Activated CD8-positive, alpha-beta T cell treated with anti-CD3 and anti-CD28 coated beads for 36 hours (primary cell): ENCODE results near the gene NLGN1. TPM values are rescaled to one million over a fixed set of nuclear protein-coding genes. Genes with fewer than 3 reads are reported as not detected.

ENCODE experiments used
- ATAC-seq: fragments of 200-7000 bp; cut with Tn5 transposase; one replicate; pipeline ENCODE4 v1.10.0; 2021; ENCODE audit warnings: mild to moderate bottlenecking, moderate library complexity
- CTCF ChIA-PET: fragments of 350-600 bp; sonication (Branson Sonifier 250); formaldehyde crosslinking; loops from one replicate; lab custom pipeline; 2021; ENCODE audit warnings: antibody characterized with exemption; lab: Charles Lee
- POLR2A ChIA-PET: fragments of 350-600 bp; sonication (Branson Sonifier 250); formaldehyde crosslinking; loops from one replicate; lab custom pipeline; 2021; ENCODE audit warnings: antibody characterized with exemption; lab: Charles Lee
- DNase-seq: peaks from one replicate; pipeline ENCODE4 v3.0.0-alpha.2; 2020
- H3K27ac Mint-ChIP-seq: one replicate; pipeline ENCODE4 v1.8.0; 2021; ENCODE audit warnings: mild to moderate bottlenecking, mixed read lengths
- H3K27me3 Mint-ChIP-seq: one replicate; pipeline ENCODE4 v1.8.0; 2021; ENCODE audit warnings: mixed read lengths
- H3K36me3 Mint-ChIP-seq: one replicate; pipeline ENCODE4 v1.8.0; 2021; ENCODE audit warnings: low read depth, mixed read lengths
- H3K4me1 Mint-ChIP-seq: one replicate; pipeline ENCODE4 v1.8.0; 2021; ENCODE audit warnings: low read depth, mixed read lengths
- H3K4me3 Mint-ChIP-seq: one replicate; pipeline ENCODE4 v1.8.0; 2021; ENCODE audit warnings: mild to moderate bottlenecking, moderate library complexity, mixed read lengths
- H3K9me3 Mint-ChIP-seq: one replicate; pipeline ENCODE4 v1.8.0; 2021; ENCODE audit warnings: mixed read lengths
- CTCF ChIP-seq: fragments of 200-600 bp; IDR thresholded peaks from one replicate; pipeline ENCODE4 v1.8.0; 2022; ENCODE audit warnings: antibody characterized with exemption, mild to moderate bottlenecking
- intact Hi-C: fragments of 100-400 bp; cut with micrococcal nuclease; formaldehyde crosslinking; loops from one replicate; pipeline ENCODE4 v1.10.0; 2022
- total RNA-seq, 2 experiments: library from RNA; stranded (reverse); gene quantifications; one replicate each; pipeline ENCODE4 v1.2.3, GENCODE V29; 2021

NLGN1 gene
- total RNA-seq, 2 experiments from 2014 or later, result not detected

DNA sequence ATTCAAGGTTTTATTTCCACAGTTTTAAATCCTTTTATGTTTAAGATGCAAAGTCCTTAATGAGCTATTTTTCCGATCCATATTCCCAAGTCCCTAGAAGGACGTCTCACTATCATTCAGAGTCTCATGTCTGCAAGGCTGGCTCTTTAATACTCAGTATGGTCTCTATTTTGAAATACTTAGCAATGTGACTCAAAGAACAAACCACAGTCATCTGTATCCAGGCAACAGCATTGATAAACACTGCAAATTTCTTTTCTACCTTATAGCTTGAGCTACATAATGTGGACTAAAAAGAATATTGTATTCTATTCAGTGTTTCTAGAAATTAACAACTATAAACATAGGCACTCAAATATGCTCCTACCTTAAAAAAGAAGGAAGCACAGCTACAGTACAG lies 873.3 kb downstream of the NLGN1 start:
- DNase-seq (no peak), ATAC-seq (no peak)
- Mint-ChIP-seq H3K4me1 (no peaks in the 10 kb centered on the region), H3K9me3 (no peaks in the 10 kb centered on the region), H3K27ac (no peak overlapping the region), H3K4me3 (no peak overlapping the region), H3K27me3 (no peaks in the 10 kb centered on the region), H3K36me3 (no peaks in the 10 kb centered on the region)
- intact Hi-C loops, result no loop called here
- CTCF ChIA-PET, result no interaction called here
- TF ChIP-seq CTCF, result no peak
- POLR2A ChIA-PET, result no interaction called here

- Mint-ChIP-seq H3K27me3 (no peaks in the 10 kb centered on the region), H3K27ac (no peak overlapping the region), H3K9me3 (no peaks in the 10 kb centered on the region), H3K36me3 (no peaks in the 10 kb centered on the region), H3K4me1 (no peaks in the 10 kb centered on the region), H3K4me3 (no peak overlapping the region)
- DNase-seq (no peak), ATAC-seq (no peak)
- TF ChIP-seq CTCF, result no peak
- ChIA-PET CTCF (no interaction called here), POLR2A (no interaction called here)
- intact Hi-C loops, result no loop called here
Measured at GRCh38 chr3:174275336-174275735, 877.8 kb downstream of the NLGN1 start.

- CTCF ChIA-PET, result no interaction called here
- Mint-ChIP-seq H3K4me3 (no peak overlapping the region), H3K27ac (no peak overlapping the region), H3K4me1 (no peaks in the 10 kb centered on the region), H3K9me3 (no peaks in the 10 kb centered on the region), H3K27me3 (no peaks in the 10 kb centered on the region), H3K36me3 (no peaks in the 10 kb centered on the region)
- DNase-seq (no peak), ATAC-seq (no peak)
- intact Hi-C loops, result no loop called here
- TF ChIP-seq CTCF, result no peak
- POLR2A ChIA-PET, result no interaction called here
Measured at GRCh38 chr3:174276826-174277225, 879.3 kb downstream of the NLGN1 start.

GRCh38 chr3:174278094-174278493 lies 880.5 kb downstream of the NLGN1 start:
- H3K4me1 Mint-ChIP-seq, result no peaks in the 10 kb centered on the region
- no peak overlapping the region for H3K27ac Mint-ChIP-seq
- POLR2A ChIA-PET, result no interaction called here
- TF ChIP-seq CTCF, result no peak
- ATAC-seq (no peak), DNase-seq (no peak)
- H3K4me3 Mint-ChIP-seq, result no peak overlapping the region
- H3K27me3 Mint-ChIP-seq, result no peaks in the 10 kb centered on the region
- intact Hi-C loops, result no loop called here
- no peaks in the 10 kb centered on the region for H3K36me3 Mint-ChIP-seq
- no peaks in the 10 kb centered on the region for H3K9me3 Mint-ChIP-seq
- CTCF ChIA-PET, result no interaction called here

- intact Hi-C loops, result no loop called here
- CTCF ChIA-PET, result no interaction called here
Measured at GRCh38 chr3:174280186-174280585, 882.6 kb downstream of the NLGN1 start.

More at GRCh38 chr3:174280186-174280585, 882.6 kb downstream of the NLGN1 start:
- Mint-ChIP-seq H3K4me3 (no peak overlapping the region), H3K27me3 (no peaks in the 10 kb centered on the region), H3K36me3 (no peaks in the 10 kb centered on the region), H3K4me1 (no peaks in the 10 kb centered on the region), H3K27ac (no peak overlapping the region), H3K9me3 (no peaks in the 10 kb centered on the region)
- TF ChIP-seq CTCF, result no peak
- ATAC-seq (no peak), DNase-seq (no peak)
- POLR2A ChIA-PET, result no interaction called here
